WTC11 (cell line): Measurements from ENCODE around the gene SLC31A1. TPM values are rescaled to one million over a fixed set of nuclear protein-coding genes. Genes with fewer than 3 reads are reported as not detected.

ENCODE experiments used
- ATAC-seq: fragments of 200-7000 bp; cut with Tn5 transposase; 2 replicates; pipeline ENCODE4 v1.10.0; 2021; ENCODE audit warnings: mild to moderate bottlenecking, moderate library complexity
- CTCF ChIA-PET: fragments of 300-600 bp; sonication (Branson Sonifier 250); formaldehyde crosslinking; loops from one replicate; lab custom pipeline; 2021; ENCODE audit warnings: antibody characterized with exemption; lab: Charles Lee
- POLR2A ChIA-PET: fragments of 350-600 bp; sonication (Branson Sonifier 250); formaldehyde crosslinking; loops from one replicate; lab custom pipeline; 2021; ENCODE audit warnings: antibody characterized with exemption; lab: Charles Lee
- DNase-seq: peaks from one replicate; pipeline ENCODE4 v3.0.0; 2021; ENCODE audit warnings: low spot score
- H3K27ac Mint-ChIP-seq: 2 replicates; pipeline ENCODE4 v1.8.0; 2021; ENCODE audit warnings: mixed read lengths
- H3K27me3 Mint-ChIP-seq: 2 replicates; pipeline ENCODE4 v1.8.0; 2021; ENCODE audit warnings: low read depth, mild to moderate bottlenecking, moderate library complexity, mixed read lengths
- H3K36me3 Mint-ChIP-seq: 2 replicates; pipeline ENCODE4 v1.8.0; 2021; ENCODE audit warnings: mixed read lengths
- H3K4me1 Mint-ChIP-seq: 2 replicates; pipeline ENCODE4 v1.8.0; 2022; ENCODE audit warnings: mixed read lengths
- H3K4me3 Mint-ChIP-seq: 2 replicates; pipeline ENCODE4 v1.8.0; 2021; ENCODE audit warnings: mild to moderate bottlenecking, moderate library complexity, mixed read lengths
- H3K9me3 Mint-ChIP-seq: 2 replicates; pipeline ENCODE4 v1.8.0; 2021; ENCODE audit warnings: mixed read lengths
- ATF3 ChIP-seq: sonication (generic); formaldehyde crosslinking; conservative IDR thresholded peaks from 2 replicates; pipeline ENCODE4 v1.8.1; 2022; ENCODE audit warnings: mild to moderate bottlenecking, missing genetic modification reagents
- CREM ChIP-seq: sonication (generic); formaldehyde crosslinking; IDR thresholded peaks from 2 replicates; pipeline ENCODE4 v1.8.1; 2022; ENCODE audit warnings: mild to moderate bottlenecking, missing genetic modification reagents, moderate library complexity
- FOXJ3 ChIP-seq: sonication (generic); formaldehyde crosslinking; IDR thresholded peaks from 2 replicates; pipeline ENCODE4 v1.9.0; 2021; ENCODE audit warnings: missing genetic modification reagents, mild to moderate bottlenecking, borderline replicate concordance
- FOXP1 ChIP-seq: sonication (generic); formaldehyde crosslinking; IDR thresholded peaks from 2 replicates; pipeline ENCODE4 v1.8.0; 2022; ENCODE audit warnings: missing genetic modification reagents, mild to moderate bottlenecking, moderate library complexity, borderline replicate concordance
- KAT7 ChIP-seq: sonication (generic); formaldehyde crosslinking; IDR thresholded peaks from 2 replicates; pipeline ENCODE4 v1.8.1; 2023; ENCODE audit warnings: missing genetic modification reagents, mild to moderate bottlenecking, borderline replicate concordance
- NFATC4 ChIP-seq: fragments of 250-450 bp; sonication (Bioruptor Pico); IDR thresholded peaks from 2 replicates; pipeline ENCODE4 v1.9.0; 2021; ENCODE audit warnings: mild to moderate bottlenecking
- NFE2L1 ChIP-seq: sonication (generic); formaldehyde crosslinking; IDR thresholded peaks from 2 replicates; pipeline ENCODE4 v1.8.1; 2023; ENCODE audit warnings: missing genetic modification reagents
- RELA ChIP-seq: sonication (generic); formaldehyde crosslinking; IDR thresholded peaks from 2 replicates; pipeline ENCODE4 v1.8.1; 2022; ENCODE audit warnings: missing genetic modification reagents, mild to moderate bottlenecking, borderline replicate concordance
- ZMAT4 ChIP-seq: fragments of 250-450 bp; sonication (Bioruptor Pico); IDR thresholded peaks from 2 replicates; pipeline ENCODE4 v1.9.0; 2021; ENCODE audit warnings: mild to moderate bottlenecking
- ZNF281 ChIP-seq: sonication (generic); formaldehyde crosslinking; IDR thresholded peaks from 2 replicates; pipeline ENCODE4 v1.8.0; 2023; ENCODE audit warnings: mild to moderate bottlenecking, missing genetic modification reagents
- total RNA-seq: library from RNA; stranded (reverse); gene quantifications from 3 replicates; pipeline ENCODE4 v1.2.3, GENCODE V29; 2021
- TF ChIP-seq, protein P1 (sequence below): sonication (generic); formaldehyde crosslinking; IDR thresholded peaks from 2 replicates; pipeline ENCODE4 v1.8.1; 2023; ENCODE audit warnings: mild to moderate bottlenecking, missing genetic modification reagents
- TF ChIP-seq, protein P2 (sequence below): sonication (generic); formaldehyde crosslinking; IDR thresholded peaks from 2 replicates; pipeline ENCODE4 v1.8.0; 2022; ENCODE audit warnings: missing genetic modification reagents
- TF ChIP-seq, protein P3 (sequence below): sonication (generic); formaldehyde crosslinking; IDR thresholded peaks from 2 replicates; pipeline ENCODE4 v1.8.0; 2023; ENCODE audit warnings: missing genetic modification reagents
- TF ChIP-seq, protein P4 (sequence below): sonication (generic); formaldehyde crosslinking; IDR thresholded peaks from 2 replicates; pipeline ENCODE4 v1.8.0; 2022; ENCODE audit warnings: mild to moderate bottlenecking, missing genetic modification reagents
- TF ChIP-seq, protein P5 (sequence below): sonication (generic); formaldehyde crosslinking; conservative IDR thresholded peaks from 2 replicates; pipeline ENCODE4 v1.8.1; 2023; ENCODE audit warnings: mild to moderate bottlenecking, low read depth, missing genetic modification reagents, moderate library complexity

The SLC31A1 gene
- total RNA-seq, 1 experiment from 2014 or later = 43.9 TPM

- TF ChIP-seq NFATC4 (CRISPR knock-in tag) = no peak
- TF ChIP-seq FOXJ3 (CRISPR knock-in tag) = no peak
- no peak for TF ChIP-seq ATF3
- TF ChIP-seq, protein P1, sequence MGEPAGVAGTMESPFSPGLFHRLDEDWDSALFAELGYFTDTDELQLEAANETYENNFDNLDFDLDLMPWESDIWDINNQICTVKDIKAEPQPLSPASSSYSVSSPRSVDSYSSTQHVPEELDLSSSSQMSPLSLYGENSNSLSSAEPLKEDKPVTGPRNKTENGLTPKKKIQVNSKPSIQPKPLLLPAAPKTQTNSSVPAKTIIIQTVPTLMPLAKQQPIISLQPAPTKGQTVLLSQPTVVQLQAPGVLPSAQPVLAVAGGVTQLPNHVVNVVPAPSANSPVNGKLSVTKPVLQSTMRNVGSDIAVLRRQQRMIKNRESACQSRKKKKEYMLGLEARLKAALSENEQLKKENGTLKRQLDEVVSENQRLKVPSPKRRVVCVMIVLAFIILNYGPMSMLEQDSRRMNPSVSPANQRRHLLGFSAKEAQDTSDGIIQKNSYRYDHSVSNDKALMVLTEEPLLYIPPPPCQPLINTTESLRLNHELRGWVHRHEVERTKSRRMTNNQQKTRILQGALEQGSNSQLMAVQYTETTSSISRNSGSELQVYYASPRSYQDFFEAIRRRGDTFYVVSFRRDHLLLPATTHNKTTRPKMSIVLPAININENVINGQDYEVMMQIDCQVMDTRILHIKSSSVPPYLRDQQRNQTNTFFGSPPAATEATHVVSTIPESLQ (CRISPR knock-in tag) = no peak
Observed at GRCh38 chr9:113255438-113255837, 34.1 kb downstream of the SLC31A1 start (continued).

DNA sequence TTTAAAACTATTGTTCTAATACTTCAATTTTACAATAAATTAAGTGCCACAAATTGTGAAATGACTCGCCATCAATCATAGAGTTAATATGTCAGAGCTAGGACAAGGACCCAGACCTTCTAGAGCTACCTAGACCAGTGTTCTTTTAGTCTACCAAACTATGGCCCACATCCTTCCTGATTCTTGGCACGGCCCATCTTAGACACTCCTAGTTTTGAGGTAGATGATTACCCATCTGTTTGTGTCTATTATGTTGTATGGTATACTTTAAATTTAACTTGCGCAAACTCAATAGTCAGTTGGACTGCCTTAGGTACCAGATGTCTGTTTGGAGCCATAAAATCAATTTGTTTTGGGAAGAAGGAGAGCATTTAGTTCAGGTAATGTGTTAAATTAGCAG is 36.5 kb downstream of the SLC31A1 start:
- Mint-ChIP-seq H3K4me3 (no peak overlapping the region), H3K9me3 (no peaks in the 10 kb centered on the region), H3K27ac (no peak overlapping the region), H3K27me3 (no peaks in the 10 kb centered on the region), H3K4me1 (no peaks in the 10 kb centered on the region), H3K36me3 (peaks cover 32% of the 10 kb centered on the region)
- no peak for TF ChIP-seq FOXP1 (CRISPR knock-in tag)
- TF ChIP-seq CREM (CRISPR knock-in tag) = no peak
- TF ChIP-seq, protein P2, sequence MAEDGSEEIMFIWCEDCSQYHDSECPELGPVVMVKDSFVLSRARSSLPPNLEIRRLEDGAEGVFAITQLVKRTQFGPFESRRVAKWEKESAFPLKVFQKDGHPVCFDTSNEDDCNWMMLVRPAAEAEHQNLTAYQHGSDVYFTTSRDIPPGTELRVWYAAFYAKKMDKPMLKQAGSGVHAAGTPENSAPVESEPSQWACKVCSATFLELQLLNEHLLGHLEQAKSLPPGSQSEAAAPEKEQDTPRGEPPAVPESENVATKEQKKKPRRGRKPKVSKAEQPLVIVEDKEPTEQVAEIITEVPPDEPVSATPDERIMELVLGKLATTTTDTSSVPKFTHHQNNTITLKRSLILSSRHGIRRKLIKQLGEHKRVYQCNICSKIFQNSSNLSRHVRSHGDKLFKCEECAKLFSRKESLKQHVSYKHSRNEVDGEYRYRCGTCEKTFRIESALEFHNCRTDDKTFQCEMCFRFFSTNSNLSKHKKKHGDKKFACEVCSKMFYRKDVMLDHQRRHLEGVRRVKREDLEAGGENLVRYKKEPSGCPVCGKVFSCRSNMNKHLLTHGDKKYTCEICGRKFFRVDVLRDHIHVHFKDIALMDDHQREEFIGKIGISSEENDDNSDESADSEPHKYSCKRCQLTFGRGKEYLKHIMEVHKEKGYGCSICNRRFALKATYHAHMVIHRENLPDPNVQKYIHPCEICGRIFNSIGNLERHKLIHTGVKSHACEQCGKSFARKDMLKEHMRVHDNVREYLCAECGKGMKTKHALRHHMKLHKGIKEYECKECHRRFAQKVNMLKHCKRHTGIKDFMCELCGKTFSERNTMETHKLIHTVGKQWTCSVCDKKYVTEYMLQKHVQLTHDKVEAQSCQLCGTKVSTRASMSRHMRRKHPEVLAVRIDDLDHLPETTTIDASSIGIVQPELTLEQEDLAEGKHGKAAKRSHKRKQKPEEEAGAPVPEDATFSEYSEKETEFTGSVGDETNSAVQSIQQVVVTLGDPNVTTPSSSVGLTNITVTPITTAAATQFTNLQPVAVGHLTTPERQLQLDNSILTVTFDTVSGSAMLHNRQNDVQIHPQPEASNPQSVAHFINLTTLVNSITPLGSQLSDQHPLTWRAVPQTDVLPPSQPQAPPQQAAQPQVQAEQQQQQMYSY = no peak
- TF ChIP-seq, protein P3, sequence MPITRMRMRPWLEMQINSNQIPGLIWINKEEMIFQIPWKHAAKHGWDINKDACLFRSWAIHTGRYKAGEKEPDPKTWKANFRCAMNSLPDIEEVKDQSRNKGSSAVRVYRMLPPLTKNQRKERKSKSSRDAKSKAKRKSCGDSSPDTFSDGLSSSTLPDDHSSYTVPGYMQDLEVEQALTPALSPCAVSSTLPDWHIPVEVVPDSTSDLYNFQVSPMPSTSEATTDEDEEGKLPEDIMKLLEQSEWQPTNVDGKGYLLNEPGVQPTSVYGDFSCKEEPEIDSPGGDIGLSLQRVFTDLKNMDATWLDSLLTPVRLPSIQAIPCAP (CRISPR knock-in tag) = no peak
- no peak for TF ChIP-seq KAT7 (CRISPR knock-in tag)
- TF ChIP-seq ZMAT4 (CRISPR knock-in tag) = no peak
- no peak for TF ChIP-seq ZNF281 (CRISPR knock-in tag)
- TF ChIP-seq RELA = no peak
- TF ChIP-seq, protein P4, sequence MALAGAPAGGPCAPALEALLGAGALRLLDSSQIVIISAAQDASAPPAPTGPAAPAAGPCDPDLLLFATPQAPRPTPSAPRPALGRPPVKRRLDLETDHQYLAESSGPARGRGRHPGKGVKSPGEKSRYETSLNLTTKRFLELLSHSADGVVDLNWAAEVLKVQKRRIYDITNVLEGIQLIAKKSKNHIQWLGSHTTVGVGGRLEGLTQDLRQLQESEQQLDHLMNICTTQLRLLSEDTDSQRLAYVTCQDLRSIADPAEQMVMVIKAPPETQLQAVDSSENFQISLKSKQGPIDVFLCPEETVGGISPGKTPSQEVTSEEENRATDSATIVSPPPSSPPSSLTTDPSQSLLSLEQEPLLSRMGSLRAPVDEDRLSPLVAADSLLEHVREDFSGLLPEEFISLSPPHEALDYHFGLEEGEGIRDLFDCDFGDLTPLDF (CRISPR knock-in tag) = no peak
- TF ChIP-seq, protein P5, sequence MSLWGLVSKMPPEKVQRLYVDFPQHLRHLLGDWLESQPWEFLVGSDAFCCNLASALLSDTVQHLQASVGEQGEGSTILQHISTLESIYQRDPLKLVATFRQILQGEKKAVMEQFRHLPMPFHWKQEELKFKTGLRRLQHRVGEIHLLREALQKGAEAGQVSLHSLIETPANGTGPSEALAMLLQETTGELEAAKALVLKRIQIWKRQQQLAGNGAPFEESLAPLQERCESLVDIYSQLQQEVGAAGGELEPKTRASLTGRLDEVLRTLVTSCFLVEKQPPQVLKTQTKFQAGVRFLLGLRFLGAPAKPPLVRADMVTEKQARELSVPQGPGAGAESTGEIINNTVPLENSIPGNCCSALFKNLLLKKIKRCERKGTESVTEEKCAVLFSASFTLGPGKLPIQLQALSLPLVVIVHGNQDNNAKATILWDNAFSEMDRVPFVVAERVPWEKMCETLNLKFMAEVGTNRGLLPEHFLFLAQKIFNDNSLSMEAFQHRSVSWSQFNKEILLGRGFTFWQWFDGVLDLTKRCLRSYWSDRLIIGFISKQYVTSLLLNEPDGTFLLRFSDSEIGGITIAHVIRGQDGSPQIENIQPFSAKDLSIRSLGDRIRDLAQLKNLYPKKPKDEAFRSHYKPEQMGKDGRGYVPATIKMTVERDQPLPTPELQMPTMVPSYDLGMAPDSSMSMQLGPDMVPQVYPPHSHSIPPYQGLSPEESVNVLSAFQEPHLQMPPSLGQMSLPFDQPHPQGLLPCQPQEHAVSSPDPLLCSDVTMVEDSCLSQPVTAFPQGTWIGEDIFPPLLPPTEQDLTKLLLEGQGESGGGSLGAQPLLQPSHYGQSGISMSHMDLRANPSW (CRISPR knock-in tag) = no peak
- TF ChIP-seq NFE2L1 (CRISPR knock-in tag) = no peak
- CTCF ChIA-PET = interaction anchor here (0.6 kb wide), 1 partner anchor 82 kb away, joined by 3 read pairs; the partner anchor contains the start of gene WDR31
- DNase-seq = no peak
- no peak for ATAC-seq
- POLR2A ChIA-PET = no interaction called here
